Renal cortex interstitium (tissue), 11 donors: ENCODE results near the gene HAAO. TPM values are rescaled to one million over a fixed set of nuclear protein-coding genes. Genes with fewer than 3 reads are reported as not detected.

ENCODE experiments used
- DNase-seq, 11 donors: peaks; one replicate each; pipeline ENCODE4 v3.0.0-alpha.2; 2013; ENCODE audit warnings: low read depth in 9 of 11, low spot score in 4 of 11; ENCODE audit errors: extremely low read depth in 1 of 11
- polyA plus RNA-seq, 3 donors: library from polyadenylated mRNA; unstranded; fragments of 120-200 nt; gene quantifications; one replicate each; pipeline ENCODE4 v1.2.1, GENCODE V29; 2013; ENCODE audit not compliant: insufficient read length in 3 of 3

HAAO gene
- polyA plus RNA-seq, 3 donors, result 33.3 to 41.5 (median 40.5) TPM

DNA sequence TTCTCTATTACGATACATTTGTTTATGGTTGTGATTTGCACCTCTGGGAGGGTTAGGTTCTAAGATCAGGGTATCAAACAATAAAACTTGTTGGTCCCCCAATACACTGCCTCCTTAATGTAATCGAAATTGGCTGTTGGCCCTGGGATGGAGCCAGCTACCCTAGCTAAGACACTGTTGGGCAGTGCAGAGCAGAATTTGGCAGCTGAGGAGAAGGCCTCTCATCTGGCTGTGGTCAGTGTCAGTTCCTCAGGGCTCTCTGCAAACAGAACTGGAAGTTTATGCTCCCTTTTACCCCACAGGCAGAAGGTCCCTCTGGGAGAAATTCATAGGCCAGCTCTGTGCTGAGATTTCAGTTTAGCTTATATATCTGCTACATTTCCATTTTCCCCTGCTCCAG, 8.6 kb upstream of the HAAO start:
- DNase-seq, result no peak

- DNase-seq, result no peak
Observed at GRCh38 chr2:42800461-42800962, 8.1 kb upstream of the HAAO start.

- no peak for DNase-seq
Observed at GRCh38 chr2:42799881-42800280, 7.5 kb upstream of the HAAO start.

DNA sequence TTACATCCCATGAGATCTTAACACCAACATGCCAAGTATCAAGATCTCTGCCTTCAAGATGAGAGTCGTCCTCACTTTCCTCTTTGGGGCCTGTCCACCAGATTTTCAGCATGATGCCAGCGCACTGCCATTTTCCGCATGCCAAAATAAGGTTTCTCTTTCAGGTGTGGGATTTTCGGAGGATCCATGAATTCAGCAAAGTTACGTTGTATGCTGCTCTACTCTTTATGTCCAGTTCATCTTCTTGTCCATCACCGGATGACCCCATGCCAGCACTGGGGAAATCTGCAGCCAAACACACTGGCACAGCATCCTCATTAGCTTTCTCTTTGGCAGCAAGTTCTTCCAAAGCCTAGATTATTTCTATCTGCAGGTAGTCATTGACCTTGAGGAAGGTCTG, 4.9 kb upstream of the HAAO start:
- DNase-seq, result no peak

- peak in 2 of 11 donors; percentile 47 to 72 for DNase-seq
Observed at GRCh38 chr2:42796427-42797248, 4.3 kb upstream of the HAAO start.

DNA sequence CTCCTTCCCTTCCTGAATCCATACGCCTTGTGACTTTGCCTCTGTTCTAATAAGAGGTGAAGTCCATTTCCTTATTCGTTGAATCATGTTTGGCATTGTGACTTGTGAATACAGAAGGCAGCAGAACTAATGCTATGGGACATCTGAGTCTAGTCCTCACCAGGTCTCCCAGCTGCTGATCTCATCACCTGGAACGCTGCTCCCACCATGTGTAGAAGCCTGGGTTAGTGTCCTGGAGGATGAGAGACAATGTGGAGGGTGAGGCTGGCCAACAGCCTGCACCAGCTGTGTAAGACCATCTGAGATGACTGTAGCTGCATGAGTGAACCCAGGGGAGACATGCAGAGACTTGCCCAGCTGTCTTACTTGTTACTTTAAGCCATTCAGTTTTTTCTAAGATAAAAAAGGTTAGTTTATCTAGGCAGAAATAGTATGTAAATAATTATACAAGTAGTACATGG, 3.5 kb upstream of the HAAO start:
- DNase-seq, result no peak

DNA sequence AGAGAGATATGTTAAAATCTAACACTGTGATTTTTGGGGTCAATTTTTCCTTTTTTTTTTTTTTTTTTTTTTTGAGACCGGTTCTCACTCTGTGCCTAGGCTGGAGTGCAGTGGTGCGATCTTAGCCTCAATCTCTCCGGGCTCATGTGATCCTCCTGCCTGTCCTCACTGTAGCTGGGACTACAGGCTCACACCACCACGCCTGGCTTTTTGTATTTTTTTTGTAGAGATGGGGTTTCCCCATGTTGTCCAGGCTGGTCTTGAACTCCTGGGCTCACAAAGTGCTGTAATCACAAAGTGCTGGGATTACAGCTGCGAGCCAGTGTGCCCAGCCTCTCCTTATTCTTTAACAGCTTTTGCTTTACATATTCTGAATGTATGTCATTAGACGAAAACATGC, 2.9 kb upstream of the HAAO start:
- DNase-seq, result no peak

DNA sequence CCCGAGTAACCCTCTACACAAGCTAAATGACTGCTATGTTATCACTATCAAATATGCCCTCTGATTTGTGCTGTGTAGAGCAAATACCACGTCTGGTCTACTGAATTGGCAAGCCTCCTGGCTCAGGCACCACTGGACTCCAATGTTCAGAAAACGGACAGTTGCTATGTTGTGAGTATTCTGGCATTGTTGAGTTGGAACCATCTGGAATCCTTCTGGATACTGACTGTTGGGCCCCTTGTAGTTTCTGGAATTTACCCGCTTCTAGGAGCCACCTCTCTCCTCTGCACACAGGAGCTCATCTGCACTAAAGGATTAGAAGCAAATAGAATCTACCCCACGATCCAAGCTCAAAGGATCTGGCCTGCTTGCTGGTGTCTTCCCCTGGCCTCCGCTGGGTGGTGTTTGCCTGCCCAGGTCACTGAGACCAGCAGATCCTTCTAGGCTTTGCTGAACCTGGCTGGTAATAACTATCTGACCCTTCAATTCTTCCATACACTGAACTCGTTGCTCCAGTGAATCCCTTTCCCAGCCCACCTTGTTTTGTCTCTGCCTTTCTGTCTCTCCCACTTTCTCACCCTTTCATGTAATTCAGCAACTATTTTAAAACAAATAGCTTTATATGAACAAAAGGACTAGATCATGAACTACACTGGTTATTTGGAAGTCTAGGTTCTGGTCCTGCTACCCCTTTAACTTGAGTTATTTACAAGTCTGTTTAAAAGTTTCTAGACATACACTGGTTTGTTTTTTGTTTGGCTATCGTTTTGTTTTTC, 2.1 kb upstream of the HAAO start:
- DNase-seq, result no peak

GRCh38 chr2:42793334-42794270, 1.2 kb upstream of the HAAO start:
- peak in 2 of 11 donors; percentile 54 to 68 for DNase-seq

- no peak for DNase-seq
Observed at GRCh38 chr2:42792087-42792582, 248 bp downstream of the HAAO start.

DNA sequence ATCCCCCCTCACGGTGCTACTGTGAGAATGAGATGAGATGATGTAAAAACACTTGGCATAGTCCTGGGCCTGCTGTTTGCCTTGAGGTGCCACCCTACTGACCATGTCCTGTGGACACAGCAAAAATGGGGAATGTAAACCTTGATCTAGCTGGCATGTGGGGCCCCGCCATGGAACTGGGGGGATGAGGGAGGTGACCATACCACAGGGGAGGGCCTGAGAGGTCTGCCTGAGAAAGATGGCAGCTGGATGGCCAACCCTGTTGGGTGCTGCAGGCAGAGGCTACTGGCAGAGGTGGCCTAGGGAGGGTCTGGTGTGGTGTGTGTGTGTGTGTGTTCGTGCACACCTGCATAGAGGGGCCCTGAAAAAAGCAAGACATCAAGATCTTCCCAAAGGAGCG, 777 bp downstream of the HAAO start:
- DNase-seq, result no peak

GRCh38 chr2:42789751-42790150, 2.6 kb downstream of the HAAO start:
- DNase-seq, result no peak

- DNase-seq, result no peak
Observed at GRCh38 chr2:42788882-42789281, 3.5 kb downstream of the HAAO start.

DNA sequence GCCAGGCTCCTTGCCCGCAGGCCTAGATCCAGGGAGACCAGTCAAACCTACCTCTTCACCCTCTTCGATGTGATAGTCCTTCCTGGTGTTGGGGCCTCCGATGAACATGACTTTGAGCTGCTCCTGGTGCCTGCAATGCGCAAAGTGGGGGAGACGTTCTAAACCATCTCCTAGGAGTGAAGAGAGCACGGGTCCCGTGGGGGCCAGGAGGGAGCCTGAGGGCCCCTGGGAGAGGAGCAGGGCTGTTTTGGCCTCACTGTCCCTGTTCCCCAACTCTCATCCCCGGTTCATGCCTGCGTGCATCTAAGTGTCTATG, 3.9 kb downstream of the HAAO start:
- no peak for DNase-seq

DNA sequence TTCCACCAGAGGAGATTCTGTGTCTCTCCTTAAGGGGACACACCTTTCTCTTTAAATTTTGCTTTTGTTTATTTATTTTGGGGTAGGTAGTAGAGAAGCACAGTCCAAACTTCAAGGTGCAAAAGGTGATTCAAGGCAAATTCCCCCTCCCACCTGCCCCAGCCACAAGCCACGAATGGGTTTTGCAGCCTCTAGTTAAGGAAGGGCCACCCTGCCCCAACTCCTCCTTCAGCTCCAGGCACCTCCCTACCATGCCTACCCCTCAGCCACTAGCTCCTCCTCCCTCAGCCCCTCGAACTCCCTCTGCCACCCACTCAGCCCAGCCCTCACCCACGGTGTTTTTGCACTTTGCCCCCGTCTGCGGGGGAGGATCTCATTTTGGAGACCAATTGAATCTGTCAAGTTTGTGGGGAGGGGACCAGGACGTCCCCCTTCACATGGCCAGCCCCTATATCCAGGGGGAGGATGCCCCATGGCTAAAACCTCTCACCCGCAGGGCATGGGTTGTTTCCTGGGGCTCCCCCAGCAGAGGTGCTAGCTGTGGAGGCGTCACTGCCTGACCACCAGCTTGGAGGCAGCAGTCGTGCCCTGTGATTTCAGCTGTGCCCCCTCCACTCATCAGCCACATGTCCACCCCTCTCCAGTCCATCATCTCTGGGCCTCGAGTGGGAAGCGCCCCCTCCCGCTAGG, 4.5 kb downstream of the HAAO start:
- no peak for DNase-seq

DNA sequence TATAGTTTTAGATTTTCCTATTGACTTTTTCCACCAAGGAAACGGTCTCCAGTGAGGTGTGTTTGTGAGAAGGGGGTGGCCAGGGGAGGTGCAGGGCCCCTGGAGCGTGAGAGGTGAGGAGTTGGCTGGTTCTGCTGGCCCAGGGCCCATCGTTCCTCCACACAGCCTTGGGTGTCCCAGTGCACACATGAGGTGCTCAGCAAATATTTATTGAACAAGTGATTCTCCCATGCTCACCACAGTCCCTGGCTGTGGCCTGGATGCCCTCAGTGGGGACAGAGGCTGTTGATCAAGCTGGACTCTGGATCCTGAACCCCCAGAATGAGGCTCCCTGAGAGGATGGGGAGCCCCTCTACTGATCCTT, 5.0 kb downstream of the HAAO start:
- DNase-seq, result no peak

GRCh38 chr2:42786561-42787345, 5.6 kb downstream of the HAAO start:
- DNase-seq, result no peak
